NOMO-1 treated with DMSO at 0.1 percent for 48 hours (cell line): ENCODE results near the gene ABCG4.
A peak's percentile ranks its signal among the peaks of the same experiment; 100 is the strongest.

Experiments used
- DNase-seq: peaks from one replicate; lab custom pipeline; 2025; ENCODE audit not compliant: unreplicated experiment; lab: John Stamatoyannopoulos, UW

ABCG4 gene

GRCh38 chr11:119205080-119205479, 56.2 kb downstream of the ABCG4 start:
- peak; percentile 75 for DNase-seq

- peak; percentile 79 for DNase-seq
Observed at GRCh38 chr11:119205574-119206510, 57.0 kb downstream of the ABCG4 start, which contains the start of gene CBL. Gene CBL, plus strand, starts transcription at chr11:119206339. Its CDS starts 79 bp downstream, at chr11:119206418.

- DNase-seq: no peak
Observed at GRCh38 chr11:119206511-119207414, 57.9 kb downstream of the ABCG4 start.

GRCh38 chr11:119207415-119207960, 58.6 kb downstream of the ABCG4 start:
- DNase-seq: peak; percentile 45

- no peak for DNase-seq
Observed at GRCh38 chr11:119209186-119209585, 60.3 kb downstream of the ABCG4 start.

GRCh38 chr11:119210050-119210449, 61.2 kb downstream of the ABCG4 start:
- DNase-seq: no peak
